Karpas-422 (cell line): ENCODE data around the gene FOXK1. TPM values are rescaled to one million over a fixed set of nuclear protein-coding genes. Genes with fewer than 3 reads are reported as not detected.
"Not testable (repeated sequence)": the region's sequence is repeated elsewhere in the genome, so short reads cannot be mapped to it uniquely, and the experiment has no call there.

Source experiments
- DNase-seq: peaks from one replicate; pipeline ENCODE4 v3.0.0-alpha.2; 2015
- H2AFZ ChIP-seq: fragments of 200-600 bp; sonication (generic); 2 replicates; pipeline ENCODE4 v1.6.1; 2014; ENCODE audit warnings: antibody characterized with exemption, low read length, mixed read lengths
- H3K27ac ChIP-seq: fragments of 200-600 bp; sonication (generic); 2 replicates; pipeline ENCODE4 v1.5.1; 2014; ENCODE audit warnings: mild to moderate bottlenecking, low read length, moderate library complexity
- H3K27me3 ChIP-seq: fragments of 200-600 bp; sonication (generic); 2 replicates; pipeline ENCODE4 v1.6.1; 2014; ENCODE audit warnings: low read length, mixed read lengths
- H3K36me3 ChIP-seq: fragments of 200-600 bp; sonication (generic); 2 replicates; pipeline ENCODE4 v1.6.1; 2014; ENCODE audit warnings: low read length, mixed read lengths; ENCODE audit not compliant: insufficient read depth
- H3K4me1 ChIP-seq: fragments of 200-600 bp; sonication (generic); 2 replicates; pipeline ENCODE4 v1.6.1; 2014; ENCODE audit warnings: mild to moderate bottlenecking, low read length, mixed read lengths
- H3K4me2 ChIP-seq: fragments of 200-600 bp; sonication (generic); 2 replicates; pipeline ENCODE4 v1.6.1; 2014; ENCODE audit warnings: low read length, low read depth, mild to moderate bottlenecking; ENCODE audit not compliant: poor library complexity, severe bottlenecking
- H3K4me3 ChIP-seq: fragments of 200-600 bp; sonication (generic); 2 replicates; pipeline ENCODE4 v1.5.1; 2014; ENCODE audit warnings: mild to moderate bottlenecking, antibody characterized with exemption, low read length, mixed read lengths
- H3K79me2 ChIP-seq: fragments of 200-600 bp; sonication (generic); 2 replicates; pipeline ENCODE4 v1.6.1; 2014; ENCODE audit warnings: mild to moderate bottlenecking, low read length, mixed read lengths
- H3K9ac ChIP-seq: fragments of 200-600 bp; sonication (generic); 2 replicates; pipeline ENCODE4 v1.6.0; 2014; ENCODE audit warnings: low read length
- H3K9me2 ChIP-seq: fragments of 200-600 bp; sonication (generic), shearing (Covaris generic); replicated peaks from 2 replicates; pipeline ENCODE4 v1.6.0; 2014; ENCODE audit warnings: mild to moderate bottlenecking, low read length, moderate library complexity; ENCODE audit not compliant: insufficient read depth
- H3K9me3 ChIP-seq: fragments of 300-700, 200-600 bp; sonication (generic); 2 replicates; pipeline ENCODE4 v1.6.1; 2014; ENCODE audit warnings: low read length, mixed read lengths
- H4K20me1 ChIP-seq: fragments of 200-600 bp; sonication (generic); 2 replicates; pipeline ENCODE4 v1.6.1; 2014; ENCODE audit warnings: mild to moderate bottlenecking, antibody characterized with exemption, low read length, low read depth; ENCODE audit not compliant: insufficient read depth
- total RNA-seq: library from RNA; depleted of rRNA; stranded (reverse); fragments of >200 nt; shearing (Covaris generic); gene quantifications from 2 replicates; pipeline ENCODE4 v1.2.3, GENCODE V29; 2014; ENCODE audit warnings: low replicate concordance

The FOXK1 gene
- total RNA-seq, 1 experiment from 2014 or later, result 20.3 TPM

DNA sequence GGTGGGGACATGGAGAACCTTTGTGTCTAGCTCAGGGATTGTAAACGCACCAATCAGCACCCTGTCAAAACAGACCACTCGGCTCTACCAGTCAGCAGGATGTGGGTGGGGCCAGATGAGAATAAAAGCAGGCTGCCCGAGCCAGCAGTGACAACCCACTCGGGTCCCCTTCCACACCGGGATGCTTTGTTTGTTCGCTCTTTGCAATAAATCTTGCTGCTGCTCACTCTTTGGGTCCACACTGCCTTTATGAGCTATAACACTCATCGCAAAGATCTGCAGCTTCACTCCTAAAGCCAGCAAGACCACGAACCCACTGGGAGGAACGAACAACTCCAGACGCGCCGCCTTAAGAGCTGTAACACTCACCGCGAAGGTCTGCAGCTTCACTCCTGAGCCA lies 112.1 kb downstream of the FOXK1 start:
- H3K9ac ChIP-seq, H3K79me2 ChIP-seq, H3K4me1 ChIP-seq, DNase-seq, H3K27ac ChIP-seq, H3K4me3 ChIP-seq, H3K4me2 ChIP-seq, H4K20me1 ChIP-seq, H3K27me3 ChIP-seq, H2AFZ ChIP-seq, H3K36me3 ChIP-seq, H3K9me3 ChIP-seq, H3K9me2 ChIP-seq: not testable (repeated sequence)

GRCh38 chr7:4794591-4795350 lies 112.7 kb downstream of the FOXK1 start:
- H3K27me3 ChIP-seq, result no peaks in the 10 kb centered on the region
- H3K4me2 ChIP-seq, result no peak overlapping the region
- H2AFZ ChIP-seq, result no peak overlapping the region
- no peaks in the 10 kb centered on the region for H3K79me2 ChIP-seq
- no peaks in the 10 kb centered on the region for H3K36me3 ChIP-seq
- no peaks in the 10 kb centered on the region for H3K9me2 ChIP-seq
- H3K4me3 ChIP-seq, result no peak overlapping the region
- H3K9me3 ChIP-seq, result no peaks in the 10 kb centered on the region
- H3K4me1 ChIP-seq, result no peaks in the 10 kb centered on the region
- H3K27ac ChIP-seq, result no peak overlapping the region
- no peaks in the 10 kb centered on the region for H4K20me1 ChIP-seq
- no peak overlapping the region for H3K9ac ChIP-seq
- no peak for DNase-seq

- no peaks in the 10 kb centered on the region for H3K79me2 ChIP-seq
- no peak overlapping the region for H3K4me3 ChIP-seq
- no peaks in the 10 kb centered on the region for H3K9me2 ChIP-seq
- DNase-seq, result no peak
- H2AFZ ChIP-seq, result no peak overlapping the region
- H3K4me2 ChIP-seq, result no peak overlapping the region
- no peak overlapping the region for H3K27ac ChIP-seq
- H3K27me3 ChIP-seq, result no peaks in the 10 kb centered on the region
- H3K9ac ChIP-seq, result no peak overlapping the region
- H3K4me1 ChIP-seq, result no peaks in the 10 kb centered on the region
- no peaks in the 10 kb centered on the region for H3K9me3 ChIP-seq
- no peaks in the 10 kb centered on the region for H3K36me3 ChIP-seq
- no peaks in the 10 kb centered on the region for H4K20me1 ChIP-seq
Observed at GRCh38 chr7:4796453-4796852, 114.4 kb downstream of the FOXK1 start.

DNA sequence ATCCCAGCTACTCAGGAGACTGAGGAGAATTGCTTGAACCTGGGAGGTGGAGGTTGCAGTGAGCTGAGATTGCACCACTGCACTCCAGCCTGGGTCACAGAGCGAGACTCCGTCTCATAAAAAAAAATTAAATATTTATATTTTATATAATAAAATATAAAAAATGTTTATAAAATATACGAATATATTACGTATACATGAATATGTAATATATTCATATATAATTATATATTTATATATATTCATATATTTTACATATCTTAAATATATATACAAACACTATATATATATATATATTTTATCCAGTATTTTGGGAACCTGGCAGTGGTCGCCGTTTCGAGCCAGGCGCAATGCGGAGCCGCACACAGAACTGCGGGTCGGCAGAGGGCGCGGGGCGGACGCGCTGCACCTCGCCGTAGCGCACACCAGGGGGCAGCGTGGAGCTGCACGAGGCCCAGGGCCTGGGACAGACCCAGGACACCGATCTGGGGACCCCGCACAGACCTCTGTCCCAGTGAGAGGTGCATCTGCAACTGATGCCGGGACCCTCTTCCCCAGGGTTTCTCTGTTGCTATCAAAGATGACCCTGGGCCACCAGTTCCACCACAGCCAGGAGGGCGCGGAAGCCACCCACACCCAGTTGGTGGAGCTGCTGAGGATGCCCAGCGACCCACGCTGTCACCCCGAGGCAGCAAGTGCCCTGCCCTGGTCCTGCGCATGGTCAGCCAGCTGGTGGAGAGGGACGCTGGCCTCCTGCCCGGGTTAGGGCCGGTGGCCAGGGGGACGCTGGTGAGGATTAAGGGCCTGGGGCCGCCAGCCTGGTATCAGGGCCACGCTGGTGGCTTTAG lies 116.0 kb downstream of the FOXK1 start:
- H3K4me3 ChIP-seq, result no peak overlapping the region
- no peaks in the 10 kb centered on the region for H3K36me3 ChIP-seq
- no peaks in the 10 kb centered on the region for H3K79me2 ChIP-seq
- H3K4me2 ChIP-seq, result no peak overlapping the region
- no peaks in the 10 kb centered on the region for H3K4me1 ChIP-seq
- peak; percentile 86 for DNase-seq
- no peaks in the 10 kb centered on the region for H3K27me3 ChIP-seq
- no peaks in the 10 kb centered on the region for H4K20me1 ChIP-seq
- H2AFZ ChIP-seq, result no peak overlapping the region
- no peaks in the 10 kb centered on the region for H3K9me3 ChIP-seq
- H3K27ac ChIP-seq, result no peak overlapping the region
- no peak overlapping the region for H3K9ac ChIP-seq
- H3K9me2 ChIP-seq, result no peaks in the 10 kb centered on the region

DNA sequence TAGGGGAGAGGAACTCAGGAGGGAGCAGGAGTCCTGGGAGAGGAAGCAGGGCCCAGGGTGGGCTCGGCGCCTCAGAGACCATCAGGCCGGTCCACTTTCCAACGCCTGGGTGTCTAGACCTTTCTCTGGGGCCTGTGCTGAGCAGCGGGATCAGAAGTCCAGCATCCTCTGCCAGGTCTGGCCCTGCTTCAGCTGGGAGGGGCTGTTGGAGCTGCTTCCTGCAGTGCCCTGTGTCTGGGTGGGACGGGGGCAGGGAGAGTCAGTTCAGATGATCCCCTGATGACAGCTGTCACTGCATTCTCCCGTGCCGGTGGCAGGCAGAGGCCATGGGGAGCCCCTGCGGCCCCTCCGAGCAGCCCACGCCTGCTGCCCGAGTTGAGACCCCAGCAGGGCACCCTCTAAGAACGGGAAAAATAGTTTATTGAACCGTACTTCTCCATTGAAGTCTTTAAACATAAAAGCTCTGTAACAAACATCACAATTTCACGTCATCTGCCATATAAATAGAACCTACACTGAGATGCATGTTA lies 116.7 kb downstream of the FOXK1 start:
- no peaks in the 10 kb centered on the region for H3K79me2 ChIP-seq
- H3K9ac ChIP-seq, result no peak overlapping the region
- no peak overlapping the region for H3K4me2 ChIP-seq
- H4K20me1 ChIP-seq, result no peaks in the 10 kb centered on the region
- H3K4me3 ChIP-seq, result no peak overlapping the region
- H3K4me1 ChIP-seq, result no peaks in the 10 kb centered on the region
- H3K27ac ChIP-seq, result no peak overlapping the region
- no peak for DNase-seq
- no peak overlapping the region for H2AFZ ChIP-seq
- H3K27me3 ChIP-seq, result no peaks in the 10 kb centered on the region
- H3K9me3 ChIP-seq, result no peaks in the 10 kb centered on the region
- no peaks in the 10 kb centered on the region for H3K9me2 ChIP-seq
- no peaks in the 10 kb centered on the region for H3K36me3 ChIP-seq

GRCh38 chr7:4799508-4800268 lies 117.6 kb downstream of the FOXK1 start:
- H3K9me3 ChIP-seq, result no peaks in the 10 kb centered on the region

GRCh38 chr7:4800487-4800886 lies 118.4 kb downstream of the FOXK1 start:
- no peaks in the 10 kb centered on the region for H3K36me3 ChIP-seq
- H3K4me3 ChIP-seq, result no peak overlapping the region
- H3K4me1 ChIP-seq, result no peaks in the 10 kb centered on the region
- H3K79me2 ChIP-seq, result no peaks in the 10 kb centered on the region
- no peaks in the 10 kb centered on the region for H3K27me3 ChIP-seq
- H3K27ac ChIP-seq, result no peak overlapping the region
- no peak overlapping the region for H2AFZ ChIP-seq
- no peak overlapping the region for H3K9ac ChIP-seq
- no peaks in the 10 kb centered on the region for H3K9me2 ChIP-seq
- no peak for DNase-seq
- no peaks in the 10 kb centered on the region for H4K20me1 ChIP-seq
- no peak overlapping the region for H3K4me2 ChIP-seq
- no peaks in the 10 kb centered on the region for H3K9me3 ChIP-seq

More at GRCh38 chr7:4799508-4800268, 117.6 kb downstream of the FOXK1 start:
- H2AFZ ChIP-seq, result no peak overlapping the region
- H3K9ac ChIP-seq, result no peak overlapping the region
- no peaks in the 10 kb centered on the region for H3K27me3 ChIP-seq
- H3K9me2 ChIP-seq, result no peaks in the 10 kb centered on the region
- DNase-seq, result no peak
- no peaks in the 10 kb centered on the region for H4K20me1 ChIP-seq
- H3K36me3 ChIP-seq, result no peaks in the 10 kb centered on the region
- no peaks in the 10 kb centered on the region for H3K4me1 ChIP-seq
- no peak overlapping the region for H3K27ac ChIP-seq
- H3K4me3 ChIP-seq, result no peak overlapping the region
- no peak overlapping the region for H3K4me2 ChIP-seq
- H3K79me2 ChIP-seq, result no peaks in the 10 kb centered on the region
